ENCODE measurements around the gene F2RL3. TPM values are rescaled to one million over a fixed set of nuclear protein-coding genes. Genes with fewer than 3 reads are reported as not detected.

Gene F2RL3
- not detected in 2 replicates for polyA plus RNA-seq
- not detected in 2 replicates for polyA minus RNA-seq

GRCh38 chr19:16888629-16889365 lies at the start of gene F2RL3:
Gene F2RL3 (plus strand): TSS chr19:16888999. CDS start chr19:16889190, 191 bp downstream.
- Histone ChIP-seq H4K20me1 (ENCODE audit: insufficient read depth) (no peaks in the 10 kb centered on the region), H2AFZ (ENCODE audit: low read depth, low read length) (no peak within 1 kb of the TSS), H3K4me3 (ENCODE audit: low read length) (no peak within 1 kb of the TSS), H3K9me3 (ENCODE audit: low read length) (no peaks in the 10 kb centered on the region), H3K36me3 (ENCODE audit: insufficient read depth, low read length) (no peaks in the 10 kb centered on the region), H3K27me3 (ENCODE audit: insufficient read depth, low read depth, low read length) (no peaks in the 10 kb centered on the region), H3K9me2 (ENCODE audit: insufficient read depth, low read length) (no peaks in the 10 kb centered on the region), H3K27ac (ENCODE audit: low read length) (no peak within 1 kb of the TSS), H3K9ac (ENCODE audit: low read length) (no peak within 1 kb of the TSS), H3K79me2 (replicated peaks; ENCODE audit: insufficient read depth, low read length) (no peaks in the 10 kb centered on the region), H3K4me2 (ENCODE audit: low read length) (no peak within 1 kb of the TSS), H3F3A (ENCODE audit: insufficient read depth, low read length, poor library complexity, severe bottlenecking) (no peaks in the 10 kb centered on the region)
- no peak for TF ChIP-seq POLR2AphosphoS5 (IDR thresholded peaks at IDR 0.05)
- no peak for TF ChIP-seq CTCF (IDR thresholded peaks at IDR 0.05; ENCODE audit: poor library complexity, severe bottlenecking)
- no peak for TF ChIP-seq MXI1 (conservative IDR thresholded peaks at IDR 0.05; ENCODE audit: poor library complexity, severe bottlenecking)
- TF ChIP-seq SMC3 (conservative IDR thresholded peaks at IDR 0.05; ENCODE audit: poor library complexity) = no peak
- TF ChIP-seq REST (IDR thresholded peaks at IDR 0.05; ENCODE audit: borderline replicate concordance) = no peak
- no peak for TF ChIP-seq EZH2 (IDR thresholded peaks at IDR 0.05; ENCODE audit: borderline replicate concordance, insufficient read depth, low read length, poor library complexity, severe bottlenecking)
- no peak for TF ChIP-seq TAF1 (IDR thresholded peaks at IDR 0.05; ENCODE audit: low read depth)
- no peak for TF ChIP-seq EP300 (conservative IDR thresholded peaks at IDR 0.05; ENCODE audit: poor library complexity, severe bottlenecking)
- TF ChIP-seq RAD21 (conservative IDR thresholded peaks at IDR 0.05) = no peak

GRCh38 chr19:16841391-16841926 lies 47.3 kb upstream of the F2RL3 start:
- Histone ChIP-seq H3K4me2 (ENCODE audit: low read length) (no peak overlapping the region), H3K79me2 (replicated peaks; ENCODE audit: insufficient read depth, low read length) (no peaks in the 10 kb centered on the region), H3K27ac (ENCODE audit: low read length) (no peak overlapping the region), H3K9ac (ENCODE audit: low read length) (no peak overlapping the region), H3K9me2 (ENCODE audit: insufficient read depth, low read length) (no peaks in the 10 kb centered on the region), H3K4me3 (ENCODE audit: low read length) (no peak overlapping the region), H3F3A (ENCODE audit: insufficient read depth, low read length, poor library complexity, severe bottlenecking) (no peaks in the 10 kb centered on the region), H4K20me1 (ENCODE audit: insufficient read depth) (no peaks in the 10 kb centered on the region), H3K9me3 (ENCODE audit: low read length) (no peaks in the 10 kb centered on the region), H2AFZ (ENCODE audit: low read depth, low read length) (no peak overlapping the region), H3K36me3 (ENCODE audit: insufficient read depth, low read length) (no peaks in the 10 kb centered on the region), H3K27me3 (ENCODE audit: insufficient read depth, low read depth, low read length) (no peaks in the 10 kb centered on the region)
- TF ChIP-seq RAD21 (conservative IDR thresholded peaks at IDR 0.05) = no peak
- no peak for TF ChIP-seq CTCF (IDR thresholded peaks at IDR 0.05; ENCODE audit: poor library complexity, severe bottlenecking)
- TF ChIP-seq POLR2AphosphoS5 (IDR thresholded peaks at IDR 0.05) = no peak
- no peak for TF ChIP-seq TAF1 (IDR thresholded peaks at IDR 0.05; ENCODE audit: low read depth)
- no peak for TF ChIP-seq SMC3 (conservative IDR thresholded peaks at IDR 0.05; ENCODE audit: poor library complexity)
- TF ChIP-seq EP300 (conservative IDR thresholded peaks at IDR 0.05; ENCODE audit: poor library complexity, severe bottlenecking) = no peak
- TF ChIP-seq EZH2 (IDR thresholded peaks at IDR 0.05; ENCODE audit: borderline replicate concordance, insufficient read depth, low read length, poor library complexity, severe bottlenecking) = no peak
- no peak for TF ChIP-seq MXI1 (conservative IDR thresholded peaks at IDR 0.05; ENCODE audit: poor library complexity, severe bottlenecking)
- no peak for TF ChIP-seq REST (IDR thresholded peaks at IDR 0.05; ENCODE audit: borderline replicate concordance)
